Measurements from ENCODE around the gene FBLN2. TPM values are rescaled to one million over a fixed set of nuclear protein-coding genes. Genes with fewer than 3 reads are reported as not detected.

Gene FBLN2
- total and polyA plus RNA-seq, 2 of the 4 experiments (the other 2 are of a cell fraction), result 11.8 to 60.8 TPM

GRCh38 chr3:13624671-13625125, 75.8 kb downstream of the FBLN2 start:
- no peak overlapping the region for H3K56ac ChIP-seq (ENCODE audit: extremely low read depth, insufficient read depth, low read length)
- H3K9me1 ChIP-seq (ENCODE audit: insufficient read depth, low read length), result no peaks in the 10 kb centered on the region
- intact Hi-C loops (cut with micrococcal nuclease), result no loop called here
- in situ Hi-C loops (cut with MboI; ENCODE audit: low sequenced_read_pairs), result no loop called here
- no peak overlapping the region for H3K18ac ChIP-seq (ENCODE audit: low read depth, low read length)
- H4K8ac ChIP-seq (ENCODE audit: low read depth in 2 of 2, low read length in 2 of 2), result no peak overlapping the region
- no peak overlapping the region for H2AFZ ChIP-seq (replicated peaks; ENCODE audit: low read length, poor library complexity)
- H3K4me1 ChIP-seq (ENCODE audit: control insufficient read depth, insufficient read depth, low read length), result no peaks in the 10 kb centered on the region
- no TSS peak for BruUV-seq (replicated peaks)
- H2BK15ac ChIP-seq (ENCODE audit: low read depth, low read length), result no peak overlapping the region
- no peak overlapping the region for H2BK20ac ChIP-seq (ENCODE audit: low read depth, low read length)
- no peaks in the 10 kb centered on the region for H3K9me3 ChIP-seq (ENCODE audit: control insufficient read depth, insufficient read depth, low read length)
- no peak overlapping the region for H3K14ac ChIP-seq (replicated peaks; ENCODE audit: low read depth, low read length)
- ATAC-seq (ENCODE audit: low read depth) (no peak), DNase-seq (no peak)
- POLR2A ChIA-PET (ENCODE audit: unreplicated experiment), result no interaction called here
- no peak overlapping the region for H4K5ac ChIP-seq (ENCODE audit: low read depth, low read length)
- no peak overlapping the region for H3K23ac ChIP-seq (ENCODE audit: low read depth, low read length)
- H3K79me1 ChIP-seq (ENCODE audit: low read depth in 1 of 2, low read length in 2 of 2), result no peaks in the 10 kb centered on the region
- no peak overlapping the region for H3K4me3 ChIP-seq (ENCODE audit: insufficient read depth, low read depth, low read length)
- TF ChIP-seq CTCF (conservative IDR thresholded peaks at IDR 0.05; ENCODE audit: low read depth, low read length) (no peak), BHLHE40 (IDR thresholded peaks at IDR 0.05; ENCODE audit: low read depth, low read length) (no peak), RCOR1 (IDR thresholded peaks at IDR 0.05; ENCODE audit: insufficient replicate concordance, low read length) (no peak), RAD21 (IDR thresholded peaks at IDR 0.05; ENCODE audit: low read length) (no peak), USF2 (IDR thresholded peaks at IDR 0.05; ENCODE audit: low read depth, low read length) (no peak), CEBPB (IDR thresholded peaks at IDR 0.05; ENCODE audit: low read depth, low read length) (no peak), FOS (IDR thresholded peaks at IDR 0.05; ENCODE audit: low read depth, low read length) (no peak), CHD1 (IDR thresholded peaks at IDR 0.05; ENCODE audit: low read depth, low read length) (no peak), SMC3 (IDR thresholded peaks at IDR 0.05; ENCODE audit: low read depth, low read length) (no peak), RFX5 (IDR thresholded peaks at IDR 0.05; ENCODE audit: low read depth, low read length) (no peak), NFE2L2 (IDR thresholded peaks at IDR 0.05; ENCODE audit: low read depth, low read length) (no peak), POLR2A (IDR thresholded peaks at IDR 0.05; ENCODE audit: low read depth, low read length) (no peak), MAZ (IDR thresholded peaks at IDR 0.05; ENCODE audit: borderline replicate concordance, low read depth, low read length) (no peak), ELK1 (IDR thresholded peaks at IDR 0.05; ENCODE audit: borderline replicate concordance, low read depth, low read length) (no peak), MXI1 (IDR thresholded peaks at IDR 0.05; ENCODE audit: borderline replicate concordance, low read depth, low read length) (no peak), MAFK (IDR thresholded peaks at IDR 0.05; ENCODE audit: low read depth, low read length) (no peak)
- H3K27ac ChIP-seq (ENCODE audit: insufficient read depth, low read length), result no peak overlapping the region
- no peaks in the 10 kb centered on the region for H3K36me3 ChIP-seq (ENCODE audit: control insufficient read depth, insufficient read depth, low read length)
- no peak overlapping the region for H3K4ac ChIP-seq (ENCODE audit: low read depth, low read length)
- dilution Hi-C loops (cut with HindIII; ENCODE audit: low sequenced_read_pairs, unreplicated experiment), result no loop called here
- no peaks in the 10 kb centered on the region for H3K27me3 ChIP-seq (ENCODE audit: control insufficient read depth, insufficient read depth, low read length)
- H2AK5ac ChIP-seq (ENCODE audit: low read depth, low read length), result no peak overlapping the region
- H3K4me2 ChIP-seq (ENCODE audit: low read depth, low read length), result no peak overlapping the region
- no peak overlapping the region for H2BK120ac ChIP-seq (ENCODE audit: low read depth, low read length)
- 92% methylated on average over 2 of the region's 8 CpGs; no CpG with 5 or more reads in 1 of the 2 experiments for WGBS, 2 experiments (ENCODE audit: extremely low coverage in 2 of 2, insufficient read length in 1 of 2)
- no peak overlapping the region for H3K9ac ChIP-seq (ENCODE audit: low read depth, low read length)
- H4K91ac ChIP-seq (ENCODE audit: insufficient read depth, low read depth, low read length), result no peak overlapping the region
- no peak overlapping the region for H2AK9ac ChIP-seq (replicated peaks; ENCODE audit: low read depth, low read length, poor library complexity)
- CTCF ChIA-PET, result interaction anchor here (1.1 kb wide), 1 partner anchor 23 kb away, joined by 3 read pairs; no protein-coding TSS in a partner anchor
- no peaks in the 10 kb centered on the region for H4K20me1 ChIP-seq (ENCODE audit: insufficient read depth, low read length)
- H2BK5ac ChIP-seq (ENCODE audit: low read depth, low read length, poor library complexity, severe bottlenecking), result no peak overlapping the region

Data from IMR-90 (cell line).